SU-DHL-6 (cell line): ENCODE results near the gene HAPLN2.
A peak's percentile ranks its signal among the peaks of the same experiment; 100 is the strongest.
"Not testable (repeated sequence)": the region's sequence is repeated elsewhere in the genome, so short reads cannot be mapped to it uniquely, and the experiment has no call there.

Source experiments
- H2AFZ ChIP-seq: fragments of 200-600 bp; sonication (generic); 2 replicates; pipeline ENCODE4 v1.6.1; 2014; ENCODE audit warnings: low read depth, mild to moderate bottlenecking, moderate library complexity, mixed read lengths, antibody characterized with exemption, low read length; ENCODE audit not compliant: severe bottlenecking
- H3F3A ChIP-seq: fragments of 200-600 bp; shearing (Covaris generic); 2 replicates; pipeline ENCODE4 v1.6.0; 2016; ENCODE audit warnings: antibody characterized with exemption, mild to moderate bottlenecking; ENCODE audit not compliant: insufficient read depth
- H3K27ac ChIP-seq: fragments of 200-600 bp; sonication (generic); 2 replicates; pipeline ENCODE4 v1.5.1; 2016; ENCODE audit warnings: low read depth, mild to moderate bottlenecking, low read length, moderate library complexity, mixed read lengths
- H3K27me3 ChIP-seq: fragments of 200-600 bp; sonication (generic), shearing (Covaris generic); 2 replicates; pipeline ENCODE4 v1.6.0; 2014; ENCODE audit warnings: mild to moderate bottlenecking, low read length
- H3K36me3 ChIP-seq: fragments of 200-600 bp; sonication (generic); 2 replicates; pipeline ENCODE4 v1.6.1; 2014; ENCODE audit warnings: mild to moderate bottlenecking, low read length, mixed read lengths
- H3K4me2 ChIP-seq: fragments of 300-600, 200-600 bp; shearing (Covaris generic), sonication (generic); 2 replicates; pipeline ENCODE4 v1.6.0; 2014; ENCODE audit warnings: low read length, low read depth, mild to moderate bottlenecking; ENCODE audit not compliant: poor library complexity, severe bottlenecking
- H3K4me3 ChIP-seq: fragments of 200-600 bp; sonication (generic); 2 replicates; pipeline ENCODE4 v1.5.1; 2014; ENCODE audit warnings: antibody characterized with exemption, low read length, mild to moderate bottlenecking, mixed read lengths; ENCODE audit not compliant: insufficient read depth, poor library complexity, severe bottlenecking
- H3K79me2 ChIP-seq: fragments of 200-600 bp; sonication (generic); 2 replicates; pipeline ENCODE4 v1.6.1; 2014; ENCODE audit warnings: mild to moderate bottlenecking, low read length, moderate library complexity; ENCODE audit not compliant: insufficient read depth
- H3K9ac ChIP-seq: fragments of 200-600 bp; sonication (generic); 2 replicates; pipeline ENCODE4 v1.7.0; 2014; ENCODE audit warnings: mild to moderate bottlenecking, low read length
- H3K9me2 ChIP-seq: fragments of 200-600 bp; sonication (generic); replicated peaks from 2 replicates; pipeline ENCODE4 v1.6.1; 2014; ENCODE audit warnings: low read length; ENCODE audit not compliant: insufficient read depth
- H3K9me3 ChIP-seq: fragments of 200-600 bp; sonication (generic); 2 replicates; pipeline ENCODE4 v1.6.1; 2014; ENCODE audit warnings: low read length, mixed read lengths; ENCODE audit not compliant: insufficient read depth
- H4K20me1 ChIP-seq: fragments of 200-600 bp; sonication (generic); 2 replicates; pipeline ENCODE4 v1.6.1; 2014; ENCODE audit warnings: low read depth, mild to moderate bottlenecking, antibody characterized with exemption, low read length, moderate library complexity, mixed read lengths
- EZH2phosphoT487 ChIP-seq: fragments of 200-600 bp; sonication (generic), shearing (Covaris generic); conservative IDR thresholded peaks from 2 replicates; pipeline ENCODE4 v1.6.1; 2018; ENCODE audit warnings: mild to moderate bottlenecking, antibody characterized with exemption, low read length, moderate library complexity, mixed read lengths
- TF ChIP-seq, protein P1 (sequence below): fragments of 200-600 bp; sonication (generic); IDR thresholded peaks from one replicate; pipeline ENCODE4 v1.5.1; 2017; ENCODE audit warnings: antibody characterized with exemption, mild to moderate bottlenecking, low read length, moderate library complexity; ENCODE audit not compliant: insufficient read depth, poor library complexity, severe bottlenecking

Gene HAPLN2

DNA sequence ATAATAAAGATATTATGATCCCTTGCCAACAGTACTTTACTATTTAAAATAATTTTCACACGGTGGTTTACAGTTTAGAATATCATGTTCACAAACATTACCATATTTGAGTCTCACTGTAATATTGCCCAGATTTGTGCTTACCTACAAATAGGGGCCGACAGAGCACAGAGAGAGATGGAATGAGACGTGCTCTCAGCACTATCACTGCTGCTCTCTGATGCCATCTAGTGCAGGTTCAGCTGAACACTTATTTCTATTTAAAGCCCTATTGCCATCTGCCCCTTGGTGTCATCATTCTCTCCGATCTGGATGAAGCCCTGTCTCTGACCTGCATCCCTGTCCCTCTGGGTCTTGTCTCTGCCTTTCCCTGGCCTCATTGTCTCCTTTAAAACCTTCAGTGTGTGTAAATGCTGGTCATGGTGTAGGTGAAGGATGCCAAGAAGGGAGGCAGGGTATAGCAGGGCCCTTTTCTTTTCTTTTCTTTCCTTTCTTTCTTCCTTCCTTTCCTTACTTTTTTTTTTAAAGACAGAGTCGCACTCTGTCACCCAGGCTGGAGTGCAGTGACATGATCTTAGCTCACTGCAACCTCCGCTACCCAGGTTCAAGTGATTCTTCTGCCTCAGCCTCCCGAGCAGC lies 11.1 kb upstream of the HAPLN2 start:
- Histone ChIP-seq H3F3A (peaks cover under 1% of the 10 kb centered on the region; the same call in 1 of the 2 replicates), H3K9me3 (no peaks in the 10 kb centered on the region), H4K20me1 (no peaks in the 10 kb centered on the region), H2AFZ (no peak overlapping the region), H3K4me3 (no peak overlapping the region), H3K27ac (no peak overlapping the region), H3K36me3 (no peaks in the 10 kb centered on the region), H3K79me2 (no peaks in the 10 kb centered on the region), H3K9me2 (no peaks in the 10 kb centered on the region), H3K4me2 (peak overlapping the region; percentile 3), H3K27me3 (no peaks in the 10 kb centered on the region), H3K9ac (no peak overlapping the region)
- TF ChIP-seq EZH2phosphoT487 = no peak
- TF ChIP-seq, protein P1, sequence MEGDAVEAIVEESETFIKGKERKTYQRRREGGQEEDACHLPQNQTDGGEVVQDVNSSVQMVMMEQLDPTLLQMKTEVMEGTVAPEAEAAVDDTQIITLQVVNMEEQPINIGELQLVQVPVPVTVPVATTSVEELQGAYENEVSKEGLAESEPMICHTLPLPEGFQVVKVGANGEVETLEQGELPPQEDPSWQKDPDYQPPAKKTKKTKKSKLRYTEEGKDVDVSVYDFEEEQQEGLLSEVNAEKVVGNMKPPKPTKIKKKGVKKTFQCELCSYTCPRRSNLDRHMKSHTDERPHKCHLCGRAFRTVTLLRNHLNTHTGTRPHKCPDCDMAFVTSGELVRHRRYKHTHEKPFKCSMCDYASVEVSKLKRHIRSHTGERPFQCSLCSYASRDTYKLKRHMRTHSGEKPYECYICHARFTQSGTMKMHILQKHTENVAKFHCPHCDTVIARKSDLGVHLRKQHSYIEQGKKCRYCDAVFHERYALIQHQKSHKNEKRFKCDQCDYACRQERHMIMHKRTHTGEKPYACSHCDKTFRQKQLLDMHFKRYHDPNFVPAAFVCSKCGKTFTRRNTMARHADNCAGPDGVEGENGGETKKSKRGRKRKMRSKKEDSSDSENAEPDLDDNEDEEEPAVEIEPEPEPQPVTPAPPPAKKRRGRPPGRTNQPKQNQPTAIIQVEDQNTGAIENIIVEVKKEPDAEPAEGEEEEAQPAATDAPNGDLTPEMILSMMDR = peak; percentile 55

DNA sequence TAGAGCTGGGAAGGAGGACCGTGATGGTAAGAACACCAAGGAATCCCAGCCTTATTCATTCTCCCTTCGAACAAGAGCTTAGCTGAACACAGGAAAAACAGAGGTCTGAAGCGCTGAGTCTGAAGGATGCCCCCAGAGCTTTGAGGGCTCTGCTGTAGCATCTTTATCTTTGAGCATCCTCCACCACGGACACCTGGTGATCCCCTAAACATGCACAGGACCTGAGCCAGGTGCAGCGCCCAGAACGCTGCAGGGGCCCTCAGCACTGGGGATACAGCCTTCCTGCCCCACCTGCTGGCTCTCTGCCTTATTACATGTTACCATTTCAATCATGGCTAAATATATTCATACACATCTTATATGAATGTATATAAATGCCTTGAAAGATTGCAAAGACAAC lies 10.2 kb upstream of the HAPLN2 start:
- H3K36me3 ChIP-seq = no peaks in the 10 kb centered on the region
- no peaks in the 10 kb centered on the region; the same call in 1 of the 2 replicates for H3F3A ChIP-seq
- no peaks in the 10 kb centered on the region for H4K20me1 ChIP-seq
- no peaks in the 10 kb centered on the region for H3K79me2 ChIP-seq
- TF ChIP-seq EZH2phosphoT487 = no peak
- TF ChIP-seq, protein P1 = peak; percentile 64
- no peak overlapping the region for H2AFZ ChIP-seq
- no peaks in the 10 kb centered on the region for H3K9me3 ChIP-seq
- H3K4me3 ChIP-seq = no peak overlapping the region
- H3K4me2 ChIP-seq = no peak overlapping the region
- H3K9me2 ChIP-seq = no peaks in the 10 kb centered on the region
- H3K27me3 ChIP-seq = no peaks in the 10 kb centered on the region
- H3K27ac ChIP-seq = no peak overlapping the region
- no peak overlapping the region for H3K9ac ChIP-seq

DNA sequence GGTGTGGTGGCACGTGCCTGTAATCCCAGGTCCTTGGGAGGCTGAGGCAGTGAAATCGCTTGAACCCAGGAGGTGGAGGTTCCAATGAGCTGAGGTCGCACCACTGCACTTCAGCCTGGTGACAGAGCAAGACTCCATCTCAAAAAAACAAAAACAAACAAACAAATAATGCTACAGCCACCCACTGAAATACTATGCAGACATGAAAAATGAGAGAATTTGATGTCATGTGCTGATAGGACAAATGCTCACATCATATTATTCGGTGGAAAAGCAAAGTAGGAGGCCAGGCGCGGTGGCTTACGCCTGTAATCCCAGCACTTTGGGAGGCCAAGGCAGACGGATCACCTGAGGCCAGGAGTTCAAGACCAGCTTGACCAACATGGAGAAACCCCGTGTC lies 9.1 kb upstream of the HAPLN2 start:
- not testable (repeated sequence) for H3K27me3 ChIP-seq, H3K4me3 ChIP-seq, H3K27ac ChIP-seq, H3F3A ChIP-seq, H4K20me1 ChIP-seq, H3K79me2 ChIP-seq, H3K9me2 ChIP-seq, H3K4me2 ChIP-seq, H2AFZ ChIP-seq, H3K9me3 ChIP-seq, H3K9ac ChIP-seq, H3K36me3 ChIP-seq

DNA sequence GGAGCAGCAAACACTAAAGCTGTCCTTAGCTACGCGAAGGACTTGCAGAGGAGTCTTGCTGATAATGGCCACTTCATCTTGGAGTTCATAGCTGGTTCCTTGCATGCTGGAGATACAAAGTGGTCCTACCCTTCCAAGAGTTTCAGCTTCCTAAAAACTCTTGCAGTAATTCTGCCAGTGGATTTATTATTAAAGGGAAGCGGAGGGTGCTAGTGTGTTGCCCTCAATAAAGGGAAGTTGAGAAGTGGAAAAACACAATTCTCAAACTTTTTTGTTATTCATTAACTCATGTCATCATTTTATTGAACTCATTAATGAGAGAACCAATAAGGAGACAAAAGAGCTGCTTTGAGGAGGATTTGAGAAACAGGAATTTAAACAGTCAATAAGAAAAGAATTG lies 6.5 kb upstream of the HAPLN2 start:
- Histone ChIP-seq H3K27me3 (no peaks in the 10 kb centered on the region), H2AFZ (no peak overlapping the region), H4K20me1 (no peaks in the 10 kb centered on the region), H3K9me2 (no peaks in the 10 kb centered on the region), H3K4me3 (no peak overlapping the region), H3K27ac (no peak overlapping the region), H3K4me2 (no peak overlapping the region), H3K79me2 (no peaks in the 10 kb centered on the region), H3F3A (no peaks in the 10 kb centered on the region; the same call in 1 of the 2 replicates), H3K36me3 (no peaks in the 10 kb centered on the region), H3K9me3 (no peaks in the 10 kb centered on the region), H3K9ac (no peak overlapping the region)
- TF ChIP-seq, protein P1 = no peak
- TF ChIP-seq EZH2phosphoT487 = no peak
